ENCODE data around the gene ESR2.

GRCh38 chr14:64253672-64254071 lies 40.5 kb downstream of the ESR2 start:
- no peak for TF ChIP-seq CTCF (IDR thresholded peaks at IDR 0.05)
- TF ChIP-seq POLR2A (IDR thresholded peaks at IDR 0.05), result no peak
